Measurements from ENCODE around the gene SLC16A5.
"Not testable (repeated sequence)": the region's sequence is repeated elsewhere in the genome, so short reads cannot be mapped to it uniquely, and the experiment has no call there.

The SLC16A5 gene

DNA sequence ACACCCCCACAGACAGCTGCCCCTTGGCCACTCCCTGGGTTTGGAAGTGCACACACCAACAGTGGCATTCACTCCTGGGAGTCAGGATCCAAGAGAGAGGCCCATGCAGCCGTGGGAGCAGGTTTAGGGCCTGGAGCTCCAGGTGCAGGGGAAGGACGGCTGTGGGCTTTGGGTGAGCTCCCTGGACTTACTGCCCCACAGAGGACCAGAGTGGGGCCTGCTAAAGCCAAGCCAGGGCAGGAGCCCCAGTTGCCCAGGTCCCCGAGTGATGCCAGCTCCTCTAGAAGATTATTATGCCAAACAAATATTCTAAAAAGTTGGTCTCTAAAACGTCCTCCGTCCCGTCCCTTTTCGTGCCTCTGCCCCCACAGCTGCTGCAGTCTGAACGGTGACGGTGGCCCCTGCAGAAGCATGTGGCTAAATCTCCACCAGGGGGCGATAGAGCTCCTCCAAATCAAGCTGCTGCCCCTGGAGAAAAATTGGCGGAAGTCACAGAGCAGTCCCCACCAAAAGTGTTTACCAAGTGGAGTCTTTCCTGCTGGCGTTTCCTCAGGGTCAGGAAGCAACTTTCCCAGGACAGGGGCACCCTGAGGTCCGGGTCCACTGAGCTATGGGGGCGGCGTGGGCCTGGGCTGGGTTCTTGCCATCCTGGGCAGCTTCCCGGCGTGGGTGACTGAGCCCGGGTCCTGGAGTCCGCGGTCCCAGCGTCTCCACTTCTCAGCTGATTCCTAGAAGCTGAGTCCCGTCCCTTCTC lies 26.2 kb downstream of the SLC16A5 start:
- DNase-seq = peak; percentile 89 to 94

DNA sequence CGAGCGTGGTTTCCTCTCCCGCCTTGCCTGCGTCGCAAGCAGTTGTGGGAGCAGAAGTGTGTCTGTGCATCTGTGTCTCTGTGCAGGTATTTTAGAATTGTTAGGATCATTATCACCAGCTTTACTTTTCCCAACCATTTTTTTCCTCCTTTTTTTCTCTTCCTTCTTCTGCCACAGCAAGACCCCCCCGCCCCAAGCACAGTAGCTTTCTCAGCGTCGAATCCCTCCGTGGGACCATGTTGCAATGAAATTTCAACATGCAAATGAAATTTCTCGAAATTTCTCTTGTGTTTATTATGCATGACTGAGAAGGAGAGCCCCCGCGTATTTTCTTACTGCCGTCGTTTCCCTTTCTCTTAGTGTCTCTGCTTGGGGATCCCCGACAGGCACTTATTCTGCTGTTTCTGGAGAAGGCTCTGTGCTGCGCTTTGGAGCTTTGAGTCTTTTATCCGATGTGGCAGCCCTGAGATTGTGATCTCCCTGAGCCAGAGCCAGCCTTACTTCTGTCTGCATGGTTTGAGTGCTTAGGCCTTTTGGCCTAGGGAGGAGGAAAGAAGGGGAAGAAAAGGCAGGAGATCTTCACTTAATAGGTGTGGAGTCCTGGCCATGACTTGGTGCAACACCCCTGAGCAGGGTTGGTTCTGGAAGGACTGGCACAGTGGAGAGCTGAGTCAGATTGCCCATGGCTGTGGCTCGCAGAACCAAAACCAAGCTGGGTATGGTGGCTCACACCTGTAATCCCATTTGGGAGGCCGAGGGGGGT lies 27.0 kb downstream of the SLC16A5 start:
- DNase-seq = no peak

DNA sequence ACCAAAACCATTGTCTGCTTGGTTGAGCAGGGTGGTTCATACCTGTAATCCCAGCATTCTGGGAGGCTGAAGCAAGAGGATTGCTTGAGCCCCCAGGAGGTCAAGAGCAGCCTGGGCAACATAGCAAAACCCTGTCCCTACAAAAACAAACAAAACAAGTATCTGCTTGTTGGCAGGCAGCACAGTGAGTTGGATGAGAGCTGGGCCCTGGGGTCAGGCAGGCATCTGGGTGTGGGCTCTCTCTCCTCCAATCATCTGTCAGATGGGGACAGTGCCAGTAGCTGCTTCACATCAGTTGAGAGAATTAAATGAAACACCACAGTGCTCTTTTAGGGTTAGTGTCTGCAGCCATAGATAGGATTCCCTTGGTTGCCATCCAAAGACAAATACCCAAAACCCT lies 27.8 kb downstream of the SLC16A5 start:
- DNase-seq = no peak

DNA sequence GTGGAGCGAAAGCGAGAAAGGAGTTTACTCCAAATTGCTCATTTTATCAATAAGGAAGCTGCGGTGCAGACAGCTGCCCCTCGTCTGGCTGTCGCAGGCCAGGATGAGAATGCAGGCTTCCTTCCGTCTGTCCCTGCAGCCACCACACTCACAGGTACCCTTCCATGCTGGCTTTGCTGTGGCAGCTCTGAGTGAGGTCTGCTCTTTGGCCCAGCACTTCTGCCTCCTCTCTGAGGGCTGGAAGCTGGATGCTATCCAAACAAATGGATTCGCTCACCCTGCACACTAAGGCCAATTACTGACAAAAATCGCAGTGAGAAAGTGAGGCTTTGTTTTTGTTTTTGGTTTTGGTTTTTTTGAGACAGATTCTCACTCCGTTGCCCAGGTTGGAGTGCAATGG lies 29.0 kb downstream of the SLC16A5 start:
- no peak for DNase-seq

DNA sequence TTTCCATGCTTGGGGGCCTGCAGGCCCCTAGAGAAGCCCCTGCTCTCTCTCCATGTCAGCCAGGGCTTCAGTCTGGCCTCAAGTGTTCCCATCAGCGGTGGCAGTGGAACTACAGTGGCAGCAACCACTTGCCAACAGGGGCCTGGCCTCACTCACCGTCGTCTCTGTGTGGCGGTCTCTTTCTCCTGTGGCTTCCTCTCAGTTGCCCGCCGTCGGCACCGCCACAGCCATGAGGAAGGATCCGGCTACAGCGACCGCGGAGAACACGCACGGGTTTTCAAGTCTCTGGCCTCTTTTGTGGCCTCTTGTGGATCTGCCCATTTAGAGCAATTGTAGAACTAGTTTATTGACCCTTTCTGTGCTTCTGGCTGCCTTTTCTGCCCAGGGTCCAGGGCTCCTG lies 30.6 kb downstream of the SLC16A5 start:
- no peak for DNase-seq

DNA sequence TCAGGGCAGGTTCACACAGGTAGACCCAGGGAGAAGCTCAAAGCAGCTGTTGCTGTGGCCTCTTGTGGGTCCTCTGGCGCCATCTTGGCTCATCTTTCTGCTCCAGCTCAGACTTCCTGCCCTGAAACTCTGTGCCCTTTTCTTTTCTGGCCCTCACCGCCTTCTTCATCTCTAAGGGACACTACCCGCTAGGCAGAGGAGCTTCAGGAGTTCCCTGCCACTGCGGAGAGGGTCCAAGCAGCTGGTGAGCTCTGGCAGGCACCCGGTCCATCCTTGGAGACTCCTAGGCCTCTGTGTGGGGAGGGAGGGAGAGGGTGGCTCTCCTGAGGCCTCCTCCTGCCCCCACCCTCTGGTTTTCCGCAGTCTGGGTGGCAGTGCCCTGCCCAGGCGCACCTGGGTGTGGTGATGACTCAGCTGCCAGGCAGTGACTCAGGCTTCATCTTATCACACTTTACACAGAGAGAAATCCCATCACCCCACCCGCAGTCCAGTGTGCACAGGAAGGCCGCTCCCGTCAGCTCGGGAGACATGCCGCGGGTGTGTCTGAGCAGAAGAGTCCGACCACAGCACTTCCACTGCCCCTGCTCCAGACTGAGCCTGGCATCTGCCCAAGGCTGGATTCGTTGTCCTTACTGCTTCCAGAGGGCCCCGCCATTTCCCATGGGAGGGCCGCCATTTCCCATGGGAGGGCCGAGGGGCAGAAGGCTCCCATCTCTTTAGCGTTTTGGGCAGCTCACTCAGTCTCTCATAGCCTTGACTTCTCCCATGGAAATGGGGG lies 36.5 kb downstream of the SLC16A5 start:
- DNase-seq = peak; percentile 96 to 98

DNA sequence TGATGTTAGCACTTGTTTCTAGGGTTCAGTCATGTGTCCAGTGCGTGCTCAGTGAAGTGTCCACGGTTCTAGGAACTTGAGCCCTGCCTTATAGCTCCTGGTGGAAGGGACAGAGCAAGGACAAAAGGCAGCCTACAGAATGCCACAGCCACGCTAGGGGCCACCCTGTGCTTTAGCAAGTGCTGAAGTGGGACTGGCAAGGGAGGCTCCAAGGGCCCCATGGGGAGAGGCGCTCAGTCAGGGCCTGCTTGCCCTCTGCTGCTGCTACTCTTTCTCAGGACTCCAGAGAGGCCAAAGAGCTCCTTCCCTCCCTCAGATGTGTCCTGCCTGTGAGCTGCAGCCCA lies 37.0 kb downstream of the SLC16A5 start:
- no peak for DNase-seq

DNA sequence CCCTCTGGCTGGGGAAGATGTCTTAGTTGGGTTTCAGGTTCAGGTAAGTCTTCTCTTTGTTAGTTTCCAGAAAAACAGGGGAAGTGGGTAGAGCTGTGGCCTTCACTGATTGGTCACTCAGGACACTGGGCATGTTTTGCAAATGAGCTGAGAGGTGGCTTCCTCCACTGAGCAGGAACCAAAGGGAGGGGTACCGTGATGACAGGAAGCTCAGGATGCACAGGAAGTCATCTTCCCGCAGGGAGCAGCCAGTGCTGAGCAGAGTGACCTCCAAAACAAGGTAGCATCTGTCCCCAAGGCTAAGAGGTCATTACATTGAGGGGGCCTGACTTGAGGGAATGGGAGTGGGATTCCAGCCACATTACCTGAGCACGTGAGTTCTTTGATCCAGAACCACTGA lies 38.2 kb downstream of the SLC16A5 start:
- peak in 1 of 2 experiments; percentile 45 for DNase-seq

DNA sequence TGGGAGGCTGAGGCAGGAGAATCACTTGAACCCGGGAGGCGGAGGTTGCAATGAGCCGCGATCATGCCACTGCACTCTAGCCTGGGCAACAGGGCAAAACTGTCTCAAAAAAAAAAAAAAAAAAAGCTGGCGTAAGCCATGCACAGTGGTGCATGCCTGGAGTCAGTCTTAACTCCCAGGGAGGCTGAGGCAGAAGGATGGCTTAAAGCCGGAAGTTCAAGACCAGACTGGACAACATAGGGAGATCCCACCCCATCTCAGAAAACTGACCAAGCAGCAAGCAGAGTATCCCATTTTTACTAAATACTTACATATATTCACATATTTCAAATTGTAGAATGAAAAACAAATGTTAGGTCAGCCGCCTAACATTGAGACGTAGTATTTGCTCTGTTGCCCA lies 39.2 kb downstream of the SLC16A5 start:
- no peak for DNase-seq

DNA sequence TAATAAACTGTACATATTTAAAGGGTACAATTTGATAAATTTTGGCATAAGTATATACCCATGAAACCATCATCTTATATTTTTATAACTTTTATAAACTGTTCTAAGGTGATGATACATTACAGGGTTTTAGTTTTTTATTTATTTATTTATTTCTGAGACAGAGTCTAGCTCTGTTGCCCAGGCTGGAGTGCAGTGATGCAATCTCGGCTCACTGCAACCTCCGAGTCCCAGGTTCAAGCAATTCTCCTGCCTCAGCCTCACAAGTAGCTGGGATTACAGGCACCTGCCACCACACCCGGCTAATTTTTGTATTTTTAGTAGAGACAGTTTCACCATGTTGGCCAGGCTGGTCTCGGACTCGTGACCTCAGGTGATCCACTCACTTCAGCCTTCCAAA lies 40.2 kb downstream of the SLC16A5 start:
- DNase-seq = not testable (repeated sequence)

DNA sequence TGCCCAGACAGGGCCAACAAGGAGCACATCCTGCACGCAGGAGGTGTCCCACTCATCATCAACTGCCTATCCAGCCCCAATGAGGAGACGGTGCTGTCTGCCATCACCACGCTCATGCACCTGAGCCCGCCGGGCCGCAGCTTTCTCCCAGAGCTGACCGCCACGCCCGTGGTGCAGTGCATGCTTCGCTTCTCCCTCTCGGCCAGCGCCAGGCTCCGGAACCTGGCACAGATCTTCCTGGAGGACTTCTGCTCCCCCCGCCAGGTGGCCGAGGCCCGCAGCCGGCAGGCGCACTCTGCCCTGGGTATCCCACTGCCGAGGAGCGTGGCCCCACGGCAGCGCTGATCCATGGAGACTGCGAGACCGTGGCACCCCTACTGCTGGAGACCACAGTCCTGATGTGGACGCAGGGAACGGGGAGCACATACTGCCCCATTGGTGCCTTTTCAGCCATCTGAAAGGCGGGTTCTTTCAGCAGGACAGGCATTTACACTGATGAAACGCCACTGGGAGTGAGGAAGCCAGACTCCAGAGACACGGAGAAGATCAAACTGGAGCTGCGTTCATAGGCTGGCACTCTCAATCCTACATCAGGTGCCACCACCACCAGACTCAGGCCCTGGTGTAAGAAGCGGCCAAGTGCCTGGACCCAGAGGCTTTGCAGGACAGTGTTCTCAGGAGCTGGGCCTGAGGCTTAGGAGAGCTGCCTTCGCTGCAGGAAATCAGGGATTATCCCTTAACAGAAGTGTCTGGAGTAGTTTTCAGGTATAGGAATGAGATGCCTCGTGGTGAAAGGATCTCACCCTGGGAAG lies 41.1 kb downstream of the SLC16A5 start:
- DNase-seq = no peak

DNA sequence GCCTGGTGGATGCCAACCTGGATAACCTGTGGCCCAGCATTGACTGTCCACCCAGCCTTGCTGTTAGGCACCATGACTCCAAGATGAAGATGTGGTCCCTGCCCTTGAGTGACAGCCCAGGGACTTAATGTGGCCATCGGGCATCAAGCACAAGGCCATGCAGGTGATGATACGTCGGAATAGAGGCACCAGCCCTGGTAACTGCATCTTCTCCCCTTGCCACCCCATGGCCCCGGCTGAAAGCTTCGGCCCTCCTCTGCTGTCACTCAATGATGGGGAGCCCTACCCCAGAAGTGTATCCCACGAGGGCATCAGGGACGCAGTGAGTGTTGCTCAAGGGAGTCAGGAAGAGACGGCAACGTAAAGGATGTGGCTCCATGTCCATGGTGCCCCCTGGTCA lies 41.8 kb downstream of the SLC16A5 start:
- DNase-seq = no peak

DNA sequence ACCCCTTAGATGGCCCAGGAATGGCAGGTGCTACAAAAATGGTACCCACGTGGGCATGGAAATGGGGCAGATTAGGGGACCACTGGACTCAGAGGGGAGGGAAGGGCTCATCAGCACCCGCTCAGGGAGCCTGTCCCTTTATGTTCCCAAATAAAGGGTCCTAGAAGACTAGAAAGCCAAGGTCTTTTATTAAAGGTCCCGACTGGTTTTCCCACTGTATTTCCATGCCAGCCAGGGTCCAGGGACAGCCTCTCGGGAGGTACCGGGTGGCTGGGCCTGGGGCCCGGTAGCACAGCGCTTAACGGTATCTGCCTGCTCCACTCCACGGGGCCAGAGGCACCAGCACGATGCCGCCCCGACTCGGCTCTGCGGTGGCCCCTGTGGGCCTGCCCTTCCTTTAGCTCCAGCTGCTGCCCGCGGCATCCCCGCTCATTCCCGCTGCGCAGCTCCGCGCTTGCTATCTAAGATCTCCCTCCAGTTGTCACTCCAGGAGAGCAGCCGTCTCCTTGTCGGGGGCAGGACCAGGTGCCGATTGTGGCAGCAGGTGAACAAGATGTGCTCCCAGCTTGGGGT lies 42.4 kb downstream of the SLC16A5 start:
- no peak for DNase-seq

DNA sequence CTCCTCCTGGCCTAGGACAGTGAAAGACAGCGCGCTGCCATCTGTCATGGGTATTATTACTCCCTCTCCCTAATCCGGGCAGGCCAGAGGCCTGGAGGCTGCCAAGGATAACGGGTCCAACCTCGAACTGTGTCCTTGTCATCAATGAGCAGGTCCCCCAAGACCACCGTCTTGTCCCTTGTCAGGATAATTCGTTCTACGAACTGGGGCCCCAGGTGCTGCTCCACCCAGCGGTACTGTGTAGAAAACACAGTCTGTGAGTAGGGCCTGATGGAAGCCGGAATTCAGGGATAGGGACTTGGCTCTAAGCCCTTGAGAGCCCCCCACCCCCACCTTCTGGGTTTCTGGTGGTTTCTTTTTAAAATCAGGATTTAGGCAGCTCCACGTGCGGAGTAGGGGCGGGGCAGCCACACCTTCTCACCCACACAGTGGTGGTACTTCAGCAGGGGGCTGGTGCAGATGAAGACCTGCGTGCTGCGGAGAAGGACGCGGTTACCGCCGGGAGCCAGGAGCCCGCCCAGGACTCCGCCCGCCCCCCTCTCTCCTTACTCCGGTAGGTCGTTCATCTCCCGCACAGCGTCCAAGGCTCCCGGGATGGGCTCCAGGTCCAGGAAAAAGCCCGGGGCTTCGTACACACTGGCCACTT lies 43.0 kb downstream of the SLC16A5 start:
- DNase-seq = peak; percentile 66 to 70

DNA sequence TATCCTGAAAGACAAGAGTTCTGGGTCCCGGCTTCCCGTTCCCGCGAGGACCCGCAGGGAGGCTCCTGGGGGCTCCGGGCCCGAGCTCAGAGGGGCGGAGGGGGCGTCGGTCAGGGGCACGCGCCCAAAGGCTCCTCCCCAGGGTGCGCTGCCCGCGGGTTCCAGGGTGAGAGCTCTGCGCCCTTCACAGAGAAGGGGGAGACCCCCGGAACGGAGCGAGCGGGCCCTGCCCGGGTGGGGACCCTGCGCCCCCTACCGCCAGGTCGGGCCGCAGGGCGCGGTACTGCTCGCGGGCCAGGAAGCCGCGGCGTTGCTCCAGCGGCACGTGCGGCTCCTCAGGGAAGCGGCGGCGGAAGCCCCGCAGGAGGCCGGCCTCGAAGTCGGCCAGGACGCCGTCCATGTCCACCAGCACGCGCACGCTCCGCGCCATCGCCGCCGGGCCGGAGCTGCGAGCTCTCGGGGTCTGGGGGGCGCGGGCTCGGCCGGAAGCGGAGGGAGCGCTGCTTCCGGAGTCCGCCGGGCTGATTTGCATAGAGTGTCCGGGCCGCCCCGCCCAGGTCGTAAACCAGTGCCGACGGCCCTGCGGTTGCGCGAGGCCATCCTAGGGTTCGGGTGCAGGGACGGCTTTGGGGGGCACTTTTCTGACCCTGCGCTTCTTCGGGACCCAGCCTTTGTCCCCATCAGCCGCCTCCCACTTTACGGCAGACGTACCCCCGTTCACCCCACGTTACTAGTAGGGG lies 43.7 kb downstream of the SLC16A5 start, which contains the start of gene NT5C:
Gene NT5C, minus strand, starts transcription at position 465 of the 740 bp plus-strand sequence. Its CDS starts 35 bp downstream, at position 430.
- DNase-seq = peak; percentile 85 to 92

DNA sequence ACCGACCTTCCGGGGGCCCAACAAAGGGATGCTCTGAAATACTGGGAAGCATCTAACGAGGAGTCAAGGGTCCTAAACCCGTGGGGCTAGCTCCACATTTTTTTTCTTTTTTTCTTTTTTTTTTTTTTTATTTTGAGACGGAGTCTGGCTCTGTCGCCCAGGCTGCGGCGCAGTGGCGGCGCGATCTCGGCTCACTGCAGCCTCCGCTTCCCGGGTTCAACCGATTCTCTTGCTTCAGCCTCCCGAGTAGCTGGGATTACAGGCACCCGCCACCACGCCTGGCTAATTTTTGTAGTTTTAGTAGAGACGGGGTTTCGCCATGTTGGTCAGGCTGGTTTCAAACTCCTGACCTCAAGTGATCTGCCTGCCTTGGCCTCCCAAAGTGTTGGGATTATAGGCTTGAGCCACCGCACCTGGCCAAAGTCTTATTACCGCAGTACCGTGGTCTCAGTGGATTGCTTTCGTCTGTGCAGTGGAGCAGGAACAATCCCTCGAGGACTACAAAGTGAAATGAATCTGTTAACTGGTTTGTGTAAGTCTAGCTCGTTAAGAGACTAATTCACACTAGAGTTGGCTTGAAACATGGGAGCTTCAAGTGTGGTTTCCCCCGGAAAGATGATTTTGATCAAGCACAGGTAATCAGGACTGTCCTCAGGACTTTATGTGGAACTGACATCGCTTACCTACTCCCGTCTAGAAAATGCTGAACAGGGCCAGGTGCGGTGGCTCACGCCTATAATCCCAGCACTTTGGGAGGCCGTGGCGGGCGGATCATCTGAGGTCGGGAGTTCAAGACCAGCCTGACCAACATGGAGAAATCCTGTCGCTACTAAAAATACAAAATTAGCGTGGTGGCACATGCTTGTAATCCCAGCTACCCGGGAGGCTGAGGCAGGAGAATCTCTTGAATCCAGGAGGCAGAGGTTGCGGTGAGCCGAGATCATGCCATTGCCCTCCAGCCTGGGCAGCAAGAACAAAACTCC lies 44.6 kb downstream of the SLC16A5 start:
- DNase-seq = not testable (repeated sequence)

DNA sequence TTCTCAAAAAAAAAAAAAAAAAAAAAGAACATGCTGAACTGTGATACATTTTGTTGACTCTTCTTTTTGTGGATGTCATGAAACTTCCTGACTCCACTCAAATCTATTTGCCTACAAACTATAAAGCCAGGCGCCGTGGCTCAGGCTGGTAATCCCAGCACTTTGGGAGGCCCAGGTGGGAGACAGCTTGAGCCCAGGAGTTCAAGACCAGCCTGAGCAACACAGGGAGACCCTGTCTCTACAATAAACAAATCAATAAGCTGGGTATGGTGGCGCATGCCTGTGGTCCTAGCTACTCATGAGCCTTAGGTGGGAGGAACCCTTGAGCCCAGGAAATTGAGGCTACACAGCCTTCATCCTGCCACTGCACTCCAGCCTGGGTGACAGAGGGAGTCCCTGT lies 45.2 kb downstream of the SLC16A5 start:
- DNase-seq = no peak

DNA sequence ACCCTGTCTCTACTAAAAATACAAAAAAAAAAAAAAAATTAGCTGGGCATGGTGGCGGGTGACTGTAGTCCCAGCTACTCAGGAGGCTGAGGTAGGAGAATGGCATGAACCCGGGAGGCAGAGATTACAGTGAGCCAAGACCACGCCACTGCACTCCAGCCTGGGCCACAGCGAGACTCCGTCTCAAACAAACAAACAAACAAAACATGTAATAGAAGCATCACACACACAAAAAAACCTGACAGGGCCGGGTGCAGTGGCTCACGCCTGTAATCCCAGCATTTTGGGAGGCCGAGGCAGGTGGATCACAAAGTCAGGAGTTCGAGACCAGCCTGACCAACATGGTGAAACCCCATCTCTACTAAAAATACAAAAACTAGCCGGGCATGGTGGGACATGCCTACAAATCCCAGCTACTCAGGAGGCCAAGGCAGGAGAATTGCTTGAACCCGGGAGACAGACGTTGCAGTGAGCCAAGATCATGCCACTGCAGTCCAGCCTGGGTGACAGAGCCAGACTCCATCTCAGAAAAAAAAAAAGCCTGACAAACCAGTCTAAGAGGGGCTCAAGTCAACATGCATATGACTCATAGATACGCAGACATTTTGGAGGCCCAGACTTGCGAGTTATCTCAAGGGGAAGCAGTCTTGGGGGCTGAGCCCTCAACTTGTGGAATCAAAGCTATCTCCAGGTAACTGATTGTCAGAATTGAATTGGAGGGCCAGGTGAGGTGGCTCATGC lies 46.0 kb downstream of the SLC16A5 start:
- not testable (repeated sequence) for DNase-seq

DNA sequence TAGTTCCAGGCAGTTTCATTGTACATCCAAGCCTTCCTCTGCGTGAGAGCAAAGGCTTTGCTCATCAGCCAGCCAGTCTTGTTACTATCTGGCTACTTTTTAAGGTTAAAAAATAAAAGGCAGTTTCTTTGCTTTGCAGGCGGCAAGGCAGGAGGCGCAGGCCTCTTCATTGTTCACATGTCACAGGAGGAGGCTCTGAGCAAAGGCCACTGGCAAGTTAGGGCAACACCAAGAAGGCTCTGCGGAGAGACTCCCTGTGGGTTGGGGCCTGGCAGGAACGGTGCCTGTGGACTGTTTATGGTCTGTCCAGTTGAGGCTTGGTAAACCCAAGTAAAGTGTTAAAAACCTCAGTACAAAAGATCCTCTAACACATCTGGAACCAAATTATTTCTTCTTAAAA lies 47.7 kb downstream of the SLC16A5 start:
- DNase-seq = no peak
